ENCODE data around the gene FHL2.
A peak's percentile ranks its signal among the peaks of the same experiment; 100 is the strongest.
"Not testable (repeated sequence)": the region's sequence is repeated elsewhere in the genome, so short reads cannot be mapped to it uniquely, and the experiment has no call there.

FHL2 gene

GRCh38 chr2:105398336-105399206, at the start of gene FHL2:
TSS of gene FHL2 (minus strand) at chr2:105399051. CDS start at chr2:105386516, 12,535 bp downstream.
- DNase-seq (ENCODE audit: low read depth) = peak; percentile 67

GRCh38 chr2:105447476-105447875, 48.6 kb upstream of the FHL2 start:
- no peak for DNase-seq (ENCODE audit: low read depth)

GRCh38 chr2:105446501-105446900, 47.6 kb upstream of the FHL2 start:
- no peak for DNase-seq (ENCODE audit: low read depth)

- DNase-seq (ENCODE audit: low read depth) = no peak
These were observed 47.1 kb upstream of the FHL2 start for GRCh38 chr2:105445976-105446375.

GRCh38 chr2:105445498-105445897, 46.6 kb upstream of the FHL2 start:
- DNase-seq (ENCODE audit: low read depth) = no peak

GRCh38 chr2:105443617-105444598, 45.1 kb upstream of the FHL2 start:
- DNase-seq (ENCODE audit: low read depth) = no peak

- DNase-seq (ENCODE audit: low read depth) = no peak
These were observed 43.9 kb upstream of the FHL2 start for GRCh38 chr2:105442721-105443120.

GRCh38 chr2:105442056-105442455, 43.2 kb upstream of the FHL2 start:
- DNase-seq (ENCODE audit: low read depth) = no peak

- no peak for DNase-seq (ENCODE audit: low read depth)
These were observed 40.3 kb upstream of the FHL2 start for GRCh38 chr2:105439141-105439540.

GRCh38 chr2:105438104-105438929, 39.5 kb upstream of the FHL2 start:
- DNase-seq (ENCODE audit: low read depth) = no peak

- peak; percentile 68 for DNase-seq (ENCODE audit: low read depth)
These were observed 38.9 kb upstream of the FHL2 start for GRCh38 chr2:105437708-105438103.

- no peak for DNase-seq (ENCODE audit: low read depth)
These were observed 33.9 kb upstream of the FHL2 start for GRCh38 chr2:105432749-105433148.

GRCh38 chr2:105432044-105432399, 33.2 kb upstream of the FHL2 start:
- DNase-seq (ENCODE audit: low read depth) = no peak

GRCh38 chr2:105431367-105432043, 32.7 kb upstream of the FHL2 start:
- DNase-seq (ENCODE audit: low read depth) = peak; percentile 25

- no peak for DNase-seq (ENCODE audit: low read depth)
These were observed 29.7 kb upstream of the FHL2 start for GRCh38 chr2:105428387-105429018.

GRCh38 chr2:105427485-105427884, 28.6 kb upstream of the FHL2 start:
- no peak for DNase-seq (ENCODE audit: low read depth)

GRCh38 chr2:105426626-105427292, 27.9 kb upstream of the FHL2 start:
- DNase-seq (ENCODE audit: low read depth) = no peak

GRCh38 chr2:105425936-105426625, 27.2 kb upstream of the FHL2 start:
- DNase-seq (ENCODE audit: low read depth) = no peak

- DNase-seq (ENCODE audit: low read depth) = not testable (repeated sequence)
These were observed 26.0 kb upstream of the FHL2 start for GRCh38 chr2:105424836-105425235.

GRCh38 chr2:105422801-105423200, 23.9 kb upstream of the FHL2 start:
- no peak for DNase-seq (ENCODE audit: low read depth)
